Natural killer cell (primary cell): Measurements from ENCODE around the gene GCNT1. TPM values are rescaled to one million over a fixed set of nuclear protein-coding genes. Genes with fewer than 3 reads are reported as not detected.

ENCODE experiments used
- ATAC-seq, 3 donors: fragments of 150-1000 bp in 2 of 3; fragments of 200-7000 bp in 1 of 3; cut with Tn5 transposase; 1 replicate in 1 of 3; 2 replicates in 2 of 3; pipeline ENCODE4 v1.10.0; 2021; ENCODE audit warnings: mild to moderate bottlenecking in 2 of 3, moderate library complexity in 2 of 3
- DNase-seq, 2 donors: peaks; one replicate each; pipeline versions ENCODE4 v3.0.0 to v3.0.0-alpha.2; 2013 to 2021; ENCODE audit warnings: mixed read lengths in 1 of 2
- H3K27ac ChIP-seq: one replicate; pipeline ENCODE4 v1.5.1; 2013; ENCODE audit warnings: mild to moderate bottlenecking, low read length
- H3K27me3 ChIP-seq: one replicate; pipeline ENCODE4 v1.6.1; 2013; ENCODE audit warnings: low read length; ENCODE audit not compliant: control insufficient read depth, insufficient read depth
- H3K36me3 ChIP-seq: one replicate; pipeline ENCODE4 v1.6.1; 2013; ENCODE audit warnings: low read length; ENCODE audit not compliant: control insufficient read depth, insufficient read depth
- H3K4me1 ChIP-seq: one replicate; pipeline ENCODE4 v1.6.1; 2013; ENCODE audit warnings: low read length; ENCODE audit not compliant: control insufficient read depth, insufficient read depth
- H3K4me3 ChIP-seq: one replicate; pipeline ENCODE4 v1.5.1; 2013; ENCODE audit warnings: low read length
- H3K9me3 ChIP-seq: one replicate; pipeline ENCODE4 v1.6.1; 2013; ENCODE audit warnings: low read length; ENCODE audit not compliant: control insufficient read depth, insufficient read depth
- H3K27ac Mint-ChIP-seq, 2 donors: one replicate each; pipeline ENCODE4 v1.8.0; 2022; ENCODE audit warnings: mild to moderate bottlenecking in 2 of 2, mixed read lengths in 2 of 2, moderate library complexity in 1 of 2
- H3K27me3 Mint-ChIP-seq, 2 donors: one replicate each; pipeline ENCODE4 v1.8.0; 2022; ENCODE audit warnings: low read depth in 2 of 2, mixed read lengths in 2 of 2
- H3K36me3 Mint-ChIP-seq: one replicate; pipeline ENCODE4 v1.8.0; 2022; ENCODE audit warnings: mixed read lengths
- H3K4me1 Mint-ChIP-seq, 2 donors: one replicate each; pipeline ENCODE4 v1.8.0; 2022; ENCODE audit warnings: mixed read lengths in 2 of 2
- H3K4me3 Mint-ChIP-seq: one replicate; pipeline ENCODE4 v1.8.0; 2022; ENCODE audit warnings: mild to moderate bottlenecking, moderate library complexity, mixed read lengths
- H3K9me3 Mint-ChIP-seq, 2 donors: one replicate each; pipeline ENCODE4 v1.8.0; 2022; ENCODE audit warnings: mixed read lengths in 2 of 2
- WGBS: methylation state at CpG from one replicate; pipeline ENCODE4 v1.1.7; 2013; ENCODE audit warnings: missing lambda C conversion rate; ENCODE audit not compliant: insufficient coverage; 5-methylcytosine and 5-hydroxymethylcytosine counted together
- intact Hi-C: fragments of 100-400 bp; cut with micrococcal nuclease; formaldehyde crosslinking; loops from one replicate; pipeline ENCODE4 v1.14.2; 2022
- total RNA-seq, 4 donors: library from RNA; stranded (reverse); fragments of 120-200 nt in 1 of 4; gene quantifications; one replicate each; pipeline versions ENCODE4 v1.2.3 to v1.2.4, GENCODE V29; 2013 to 2022
- TF ChIP-seq, protein P1 (sequence below): fragments of 200-600 bp; IDR thresholded peaks from one replicate; pipeline ENCODE4 v1.8.0; 2022; ENCODE audit warnings: antibody characterized with exemption

The GCNT1 gene
- total RNA-seq, 3 donors from 2014 or later (not counting 1 experiment from before 2014, with no cell fraction given): 8.6 to 23.7 (median 18.5) TPM

GRCh38 chr9:76463211-76463610, 4.2 kb downstream of the GCNT1 start:
- Mint-ChIP-seq H3K4me1 (peaks cover 44 to 52% of the 10 kb centered on the region in 2 donors), H3K27ac (no peak overlapping the region), H3K27me3 (no peaks in the 10 kb centered on the region), H3K4me3 (no peak overlapping the region), H3K9me3 (no peaks in the 10 kb centered on the region), H3K36me3 (no peaks in the 10 kb centered on the region)
- Histone ChIP-seq H3K4me3 (no peak overlapping the region), H3K9me3 (no peaks in the 10 kb centered on the region), H3K4me1 (peaks cover 37% of the 10 kb centered on the region), H3K27me3 (no peaks in the 10 kb centered on the region), H3K27ac (no peak overlapping the region), H3K36me3 (no peaks in the 10 kb centered on the region)
- TF ChIP-seq, protein P1, sequence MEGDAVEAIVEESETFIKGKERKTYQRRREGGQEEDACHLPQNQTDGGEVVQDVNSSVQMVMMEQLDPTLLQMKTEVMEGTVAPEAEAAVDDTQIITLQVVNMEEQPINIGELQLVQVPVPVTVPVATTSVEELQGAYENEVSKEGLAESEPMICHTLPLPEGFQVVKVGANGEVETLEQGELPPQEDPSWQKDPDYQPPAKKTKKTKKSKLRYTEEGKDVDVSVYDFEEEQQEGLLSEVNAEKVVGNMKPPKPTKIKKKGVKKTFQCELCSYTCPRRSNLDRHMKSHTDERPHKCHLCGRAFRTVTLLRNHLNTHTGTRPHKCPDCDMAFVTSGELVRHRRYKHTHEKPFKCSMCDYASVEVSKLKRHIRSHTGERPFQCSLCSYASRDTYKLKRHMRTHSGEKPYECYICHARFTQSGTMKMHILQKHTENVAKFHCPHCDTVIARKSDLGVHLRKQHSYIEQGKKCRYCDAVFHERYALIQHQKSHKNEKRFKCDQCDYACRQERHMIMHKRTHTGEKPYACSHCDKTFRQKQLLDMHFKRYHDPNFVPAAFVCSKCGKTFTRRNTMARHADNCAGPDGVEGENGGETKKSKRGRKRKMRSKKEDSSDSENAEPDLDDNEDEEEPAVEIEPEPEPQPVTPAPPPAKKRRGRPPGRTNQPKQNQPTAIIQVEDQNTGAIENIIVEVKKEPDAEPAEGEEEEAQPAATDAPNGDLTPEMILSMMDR: no peak
- ATAC-seq: no peak
- intact Hi-C loops: no loop called here
- DNase-seq: no peak
- 70% methylated on average over 4 of the region's 4 CpGs for WGBS

DNA sequence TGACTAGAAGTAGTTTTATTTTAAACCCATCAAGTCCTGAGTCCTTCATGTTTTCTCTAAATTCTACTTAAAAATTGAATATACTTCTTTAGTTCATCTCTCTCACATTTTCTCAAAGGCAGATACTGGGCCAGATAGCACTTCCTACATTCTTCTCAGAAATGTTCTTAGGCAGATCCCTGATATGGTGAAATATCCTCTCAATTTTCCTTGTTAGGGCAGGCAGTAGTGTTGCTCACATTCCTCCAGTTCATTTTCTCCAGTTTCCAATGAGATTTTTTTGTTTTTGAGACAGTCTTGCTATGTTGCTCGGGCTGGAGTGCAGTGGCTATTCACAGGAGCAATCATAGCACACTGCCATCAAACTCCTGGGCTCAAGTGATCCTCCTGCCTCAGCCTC, 5.7 kb downstream of the GCNT1 start:
- H3K27me3 Mint-ChIP-seq: no peaks in the 10 kb centered on the region
- H3K27ac ChIP-seq: no peak overlapping the region
- 92% methylated on average over 1 of the region's 1 CpG for WGBS
- intact Hi-C loops: no loop called here
- no peaks in the 10 kb centered on the region for H3K36me3 Mint-ChIP-seq
- TF ChIP-seq, protein P1: no peak
- DNase-seq (no peak), ATAC-seq (no peak)
- H3K27ac Mint-ChIP-seq: no peak overlapping the region
- no peaks in the 10 kb centered on the region for H3K36me3 ChIP-seq
- H3K4me1 ChIP-seq: peaks cover 35% of the 10 kb centered on the region
- no peaks in the 10 kb centered on the region for H3K27me3 ChIP-seq
- H3K9me3 ChIP-seq: no peaks in the 10 kb centered on the region
- peaks cover 34 to 50% of the 10 kb centered on the region in 2 donors for H3K4me1 Mint-ChIP-seq
- no peaks in the 10 kb centered on the region for H3K9me3 Mint-ChIP-seq
- no peak overlapping the region for H3K4me3 Mint-ChIP-seq
- H3K4me3 ChIP-seq: no peak overlapping the region

DNA sequence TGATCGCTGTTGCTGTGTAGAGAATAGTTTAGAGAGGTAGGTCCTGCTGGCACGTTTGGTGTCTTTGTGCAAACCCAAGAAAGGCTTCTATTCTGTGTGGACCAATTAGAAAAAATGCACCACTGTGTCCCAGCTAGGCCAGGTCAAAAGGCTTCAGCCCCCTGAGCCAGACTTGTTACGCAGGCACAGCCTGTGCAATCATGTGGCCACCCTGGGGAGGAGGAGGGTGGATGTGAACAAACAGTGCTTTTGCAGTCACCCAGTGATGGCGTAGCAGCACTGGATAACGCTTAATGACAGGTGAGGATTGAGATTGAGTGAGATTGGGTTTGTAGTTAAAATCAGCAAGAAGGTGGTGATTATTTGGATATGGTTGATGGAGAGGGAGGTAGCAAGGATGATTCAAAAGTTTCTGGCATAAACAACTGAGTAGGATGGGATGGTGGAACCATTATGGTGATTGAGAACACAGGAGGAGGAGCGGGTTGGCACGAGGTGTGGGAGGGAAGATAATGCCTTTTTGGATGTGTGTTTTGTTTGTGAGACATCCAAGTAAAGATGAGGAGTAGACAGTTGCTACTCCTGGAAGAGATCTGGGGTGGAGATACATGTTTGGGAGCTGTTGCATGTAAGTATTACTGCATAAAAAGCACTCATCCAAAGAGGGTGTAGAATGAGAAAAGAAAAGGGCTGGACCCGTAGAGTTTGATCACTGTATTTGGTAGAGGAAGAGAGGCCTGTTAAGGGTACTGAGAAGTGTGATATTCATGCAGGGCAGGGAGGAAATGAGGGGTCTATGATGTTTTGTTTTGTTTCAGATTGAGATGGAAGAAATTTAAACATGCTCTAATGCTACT, 6.7 kb downstream of the GCNT1 start:
- H3K27me3 Mint-ChIP-seq: no peaks in the 10 kb centered on the region
- peaks cover 26% of the 10 kb centered on the region for H3K4me1 ChIP-seq
- peak overlapping the region; percentile 64 for H3K4me3 Mint-ChIP-seq
- no peak overlapping the region for H3K4me3 ChIP-seq
- no peaks in the 10 kb centered on the region for H3K36me3 ChIP-seq
- DNase-seq (no peak), ATAC-seq (peak; percentile 64 to 83 (median 83))
- no peaks in the 10 kb centered on the region for H3K9me3 ChIP-seq
- H3K27ac ChIP-seq: no peak overlapping the region
- H3K9me3 Mint-ChIP-seq: no peaks in the 10 kb centered on the region
- 80% methylated on average over 8 of the region's 8 CpGs for WGBS
- peaks cover 26 to 42% of the 10 kb centered on the region in 2 donors for H3K4me1 Mint-ChIP-seq
- no peaks in the 10 kb centered on the region for H3K27me3 ChIP-seq
- intact Hi-C loops: no loop called here
- H3K36me3 Mint-ChIP-seq: no peaks in the 10 kb centered on the region
- TF ChIP-seq, protein P1: no peak
- peak overlapping the region; percentile 77 to 79 for H3K27ac Mint-ChIP-seq
